GM19193 (cell line): Measurements from ENCODE around the gene GUCA1A.

Experiments used
- POLR2A ChIP-seq: IDR thresholded peaks from 4 replicates; pipeline ENCODE4 v1.6.1; 2011; ENCODE audit not compliant: insufficient read depth, insufficient read length; ENCODE audit errors: extremely low read depth

GUCA1A gene

GRCh38 chr6:42212442-42212841, 39.3 kb downstream of the GUCA1A start:
- TF ChIP-seq POLR2A = no peak

GRCh38 chr6:42217157-42217518, 44.0 kb downstream of the GUCA1A start:
- TF ChIP-seq POLR2A = no peak

GRCh38 chr6:42217519-42218367, 44.6 kb downstream of the GUCA1A start, which contains the start of gene MRPS10:
TSS of gene MRPS10 (minus strand) at chr6:42217861. CDS start at chr6:42217849, 12 bp downstream.
- TF ChIP-seq POLR2A = peak; percentile 91

- no peak for TF ChIP-seq POLR2A
These were observed 47.6 kb downstream of the GUCA1A start for GRCh38 chr6:42220807-42221206.

- TF ChIP-seq POLR2A = no peak
These were observed 48.4 kb downstream of the GUCA1A start for GRCh38 chr6:42221546-42221945.

GRCh38 chr6:42222448-42222847, 49.3 kb downstream of the GUCA1A start:
- no peak for TF ChIP-seq POLR2A

GRCh38 chr6:42224222-42225028, 51.3 kb downstream of the GUCA1A start:
- no peak for TF ChIP-seq POLR2A

GRCh38 chr6:42225029-42225339, 51.8 kb downstream of the GUCA1A start:
- no peak for TF ChIP-seq POLR2A

GRCh38 chr6:42225419-42225818, 52.3 kb downstream of the GUCA1A start:
- TF ChIP-seq POLR2A = no peak

- no peak for TF ChIP-seq POLR2A
These were observed 53.0 kb downstream of the GUCA1A start for GRCh38 chr6:42226161-42226611.

GRCh38 chr6:42226645-42227143, 53.5 kb downstream of the GUCA1A start:
- no peak for TF ChIP-seq POLR2A

GRCh38 chr6:42227173-42227850, 54.1 kb downstream of the GUCA1A start:
- no peak for TF ChIP-seq POLR2A

GRCh38 chr6:42228305-42228704, 55.1 kb downstream of the GUCA1A start:
- TF ChIP-seq POLR2A = no peak
